MCF 10A (cell line): ENCODE data around the gene PTH2. TPM values are rescaled to one million over a fixed set of nuclear protein-coding genes. Genes with fewer than 3 reads are reported as not detected.

ENCODE experiments used
- BruUV-seq: library from RNA; stranded (reverse); fragments of 400-500 nt; replicated peaks from 2 replicates; lab custom pipeline; 2021; lab: Mats Ljungman, UMichigan
- CTCF ChIA-PET: fragments of 300-600 bp; sonication (Branson Sonifier 250); formaldehyde crosslinking; extraction: SDS; loops from one replicate; lab custom pipeline; 2021; ENCODE audit warnings: antibody characterized with exemption, inconsistent platforms; lab: Yijun Ruan, JAX
- POLR2A ChIA-PET: fragments of 300-600, 350-650 bp; sonication (Branson Sonifier 250); formaldehyde crosslinking; extraction: SDS; loops from one replicate; lab custom pipeline; 2020; ENCODE audit warnings: antibody characterized with exemption, inconsistent platforms; lab: Yijun Ruan, JAX
- DNase-seq: peaks from one replicate; pipeline ENCODE4 v3.0.0-alpha.2; 2018; ENCODE audit not compliant: unreplicated experiment
- H3K27ac Mint-ChIP-seq: one replicate; pipeline ENCODE4 v1.8.0; 2022; ENCODE audit warnings: mild to moderate bottlenecking, low read depth, mixed read lengths; ENCODE audit not compliant: unreplicated experiment
- H3K27me3 Mint-ChIP-seq: one replicate; pipeline ENCODE4 v1.8.0; 2022; ENCODE audit warnings: mixed read lengths; ENCODE audit not compliant: insufficient read depth, unreplicated experiment
- H3K36me3 Mint-ChIP-seq: one replicate; pipeline ENCODE4 v1.8.0; 2022; ENCODE audit warnings: mild to moderate bottlenecking, moderate library complexity, mixed read lengths; ENCODE audit not compliant: insufficient read depth, unreplicated experiment
- H3K4me1 Mint-ChIP-seq: one replicate; pipeline ENCODE4 v1.8.0; 2022; ENCODE audit warnings: mixed read lengths; ENCODE audit not compliant: insufficient read depth, unreplicated experiment
- H3K4me3 Mint-ChIP-seq: one replicate; pipeline ENCODE4 v1.8.0; 2022; ENCODE audit warnings: mild to moderate bottlenecking, moderate library complexity, mixed read lengths; ENCODE audit not compliant: unreplicated experiment
- H3K9me3 Mint-ChIP-seq: one replicate; pipeline ENCODE4 v1.8.0; 2022; ENCODE audit warnings: mixed read lengths; ENCODE audit not compliant: unreplicated experiment
- CTCF ChIP-seq: fragments of 200-600 bp; IDR thresholded peaks from one replicate; pipeline ENCODE4 v1.8.0; 2022; ENCODE audit warnings: antibody characterized with exemption, mild to moderate bottlenecking; ENCODE audit not compliant: unreplicated experiment
- intact Hi-C: fragments of 100-400 bp; cut with micrococcal nuclease; formaldehyde crosslinking; loops from 2 replicates; pipeline ENCODE4 v1.14.1; 2022
- total RNA-seq: library from RNA; stranded (reverse); gene quantifications from 2 replicates; pipeline ENCODE4 v1.2.3, GENCODE V29; 2022

Gene PTH2
- total RNA-seq, 1 experiment from 2014 or later = not detected

- Mint-ChIP-seq H3K36me3 (no peaks in the 10 kb centered on the region), H3K27ac (no peak overlapping the region), H3K9me3 (no peaks in the 10 kb centered on the region), H3K4me1 (peaks cover 3% of the 10 kb centered on the region), H3K4me3 (no peak overlapping the region), H3K27me3 (peaks cover 49% of the 10 kb centered on the region)
- ChIA-PET CTCF (interaction anchor here (0.7 to 1.0 kb wide), 2 partner anchors 42 to 167 kb away, joined by 3 to 4 read pairs; no protein-coding TSS in a partner anchor), POLR2A (interaction anchor here (0.6 kb wide), 1 partner anchor 110 kb away, joined by 3 read pairs; no protein-coding TSS in a partner anchor)
- DNase-seq = no peak
- intact Hi-C loops = no loop called here
- BruUV-seq = no TSS peak
- no peak for TF ChIP-seq CTCF
Observed at GRCh38 chr19:49435670-49436069, 12.4 kb upstream of the PTH2 start.

- intact Hi-C loops = no loop called here
- BruUV-seq = no TSS peak
- Mint-ChIP-seq H3K4me3 (no peak overlapping the region), H3K27ac (no peak overlapping the region), H3K4me1 (no peaks in the 10 kb centered on the region), H3K27me3 (peaks cover 49% of the 10 kb centered on the region), H3K36me3 (no peaks in the 10 kb centered on the region), H3K9me3 (no peaks in the 10 kb centered on the region)
- DNase-seq = no peak
- no peak for TF ChIP-seq CTCF
- POLR2A ChIA-PET = no interaction called here
- CTCF ChIA-PET = interaction anchor here (1.0 kb wide), 1 partner anchor 42 kb away, joined by 3 read pairs; no protein-coding TSS in a partner anchor
Observed at GRCh38 chr19:49434907-49435583, 11.8 kb upstream of the PTH2 start.

DNA sequence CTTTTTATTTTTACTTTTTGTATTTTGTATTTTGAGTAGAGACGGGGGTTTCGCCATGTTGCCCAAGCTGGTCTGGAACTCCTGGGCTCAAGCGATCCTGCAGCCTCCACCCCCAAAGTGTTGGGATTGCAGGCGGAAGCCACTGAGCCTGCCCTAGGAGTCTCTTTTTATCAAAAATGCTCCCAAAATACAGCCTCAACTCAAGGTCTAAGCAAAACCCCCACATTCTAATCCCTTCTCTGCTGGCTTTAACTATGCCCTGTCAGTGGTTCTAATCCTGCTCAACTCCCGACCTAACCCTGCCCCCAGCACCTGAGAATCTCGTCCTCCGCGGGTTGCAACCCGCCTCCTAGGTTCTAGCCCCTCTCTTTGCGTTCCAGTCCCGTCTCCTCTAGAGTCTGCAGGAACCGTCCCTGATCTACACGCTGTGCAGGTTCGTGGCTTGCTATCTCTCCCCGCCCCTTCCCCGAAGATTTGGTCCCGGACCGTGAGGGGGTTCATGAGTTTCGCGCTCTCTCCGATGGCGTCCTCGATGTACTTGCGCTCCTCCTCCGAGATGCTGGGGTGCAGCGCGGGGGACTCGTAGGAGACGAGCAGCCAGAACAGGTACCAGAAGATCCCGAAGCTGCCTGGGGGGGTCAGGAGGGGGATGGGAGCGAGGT is 10.1 kb upstream of the PTH2 start:
- no peak overlapping the region for H3K27ac Mint-ChIP-seq
- no peak for TF ChIP-seq CTCF
- no TSS peak for BruUV-seq
- no peak for DNase-seq
- POLR2A ChIA-PET = no interaction called here
- intact Hi-C loops = no loop called here
- H3K4me3 Mint-ChIP-seq = no peak overlapping the region
- H3K27me3 Mint-ChIP-seq = peaks cover 43% of the 10 kb centered on the region
- H3K4me1 Mint-ChIP-seq = no peaks in the 10 kb centered on the region
- CTCF ChIA-PET = interaction anchor here (0.6 kb wide), 1 partner anchor 208 kb away, joined by 3 read pairs; no protein-coding TSS in a partner anchor
- no peaks in the 10 kb centered on the region for H3K36me3 Mint-ChIP-seq
- H3K9me3 Mint-ChIP-seq = no peaks in the 10 kb centered on the region
